Measurements from ENCODE around the gene PIF1. TPM values are rescaled to one million over a fixed set of nuclear protein-coding genes. Genes with fewer than 3 reads are reported as not detected.

Gene PIF1
- total and polyA plus RNA-seq, 4 donors = 0.42 to 7.3 (median 0.64) TPM

- peaks cover 0 to 2% (median 0%) of the 10 kb centered on the region in 4 donors for H3K36me3 ChIP-seq (ENCODE audit: control insufficient read depth in 4 of 4, insufficient read depth in 3 of 4, low read depth in 1 of 4, low read length in 3 of 4)
- H3K27ac ChIP-seq (ENCODE audit: low read depth in 1 of 2, low read length in 2 of 2) = no peak overlapping the region
Observed at GRCh38 chr15:64854041-64854440, 28.6 kb upstream of the PIF1 start.

More at GRCh38 chr15:64854041-64854440, 28.6 kb upstream of the PIF1 start:
- DNase-seq (ENCODE audit: low spot score) = no peak
- Histone ChIP-seq H3K4me3 (ENCODE audit: low read depth in 1 of 3, low read length in 3 of 3) (no peak overlapping the region), H3K27me3 (ENCODE audit: control insufficient read depth in 4 of 4, insufficient read depth in 4 of 4, low read length in 3 of 4) (no peaks in the 10 kb centered on the region), H3K9ac (ENCODE audit: low read depth in 1 of 2, low read length in 2 of 2) (no peak overlapping the region), H3K9me3 (ENCODE audit: control insufficient read depth in 4 of 4, low read length in 3 of 4) (no peaks in the 10 kb centered on the region), H3K4me1 (ENCODE audit: control insufficient read depth in 4 of 4, insufficient read depth in 4 of 4, low read length in 3 of 4) (peaks cover 0 to 20% (median 11%) of the 10 kb centered on the region in 4 donors)
- WGBS = 87% methylated on average over 4 of the region's 4 CpGs
- TF ChIP-seq ZBTB33 (IDR thresholded peaks at IDR 0.05) (no peak), REST (IDR thresholded peaks at IDR 0.05) (no peak), HNF4A (conservative IDR thresholded peaks at IDR 0.05) (no peak), TAF1 (conservative IDR thresholded peaks at IDR 0.05) (no peak), NR2F2 (IDR thresholded peaks at IDR 0.05) (no peak), JUND (IDR thresholded peaks at IDR 0.05) (no peak), HNF4G (IDR thresholded peaks at IDR 0.05) (no peak), ATF3 (IDR thresholded peaks at IDR 0.05) (no peak), RAD21 (IDR thresholded peaks at IDR 0.05) (no peak), SP1 (IDR thresholded peaks at IDR 0.05) (no peak), EGR1 (IDR thresholded peaks at IDR 0.05; ENCODE audit: low read depth in 2 of 2) (no peak), FOXA2 (IDR thresholded peaks at IDR 0.05) (no peak), MAX (IDR thresholded peaks at IDR 0.05) (no peak), GABPA (IDR thresholded peaks at IDR 0.05 in 1 of 2, conservative IDR thresholded peaks at IDR 0.05 in 1 of 2) (no peak), YY1 (IDR thresholded peaks at IDR 0.05) (no peak), RXRA (IDR thresholded peaks at IDR 0.05) (no peak), CTCF (IDR thresholded peaks at IDR 0.05; ENCODE audit: low read depth, low read length, missing input control) (no peak)

All from liver (tissue), 9 donors.